ENCODE measurements around the gene ZNF385B.

The ZNF385B gene

GRCh38 chr2:179724403-179724802, 137.0 kb downstream of the ZNF385B start:
- TF ChIP-seq, protein P1, sequence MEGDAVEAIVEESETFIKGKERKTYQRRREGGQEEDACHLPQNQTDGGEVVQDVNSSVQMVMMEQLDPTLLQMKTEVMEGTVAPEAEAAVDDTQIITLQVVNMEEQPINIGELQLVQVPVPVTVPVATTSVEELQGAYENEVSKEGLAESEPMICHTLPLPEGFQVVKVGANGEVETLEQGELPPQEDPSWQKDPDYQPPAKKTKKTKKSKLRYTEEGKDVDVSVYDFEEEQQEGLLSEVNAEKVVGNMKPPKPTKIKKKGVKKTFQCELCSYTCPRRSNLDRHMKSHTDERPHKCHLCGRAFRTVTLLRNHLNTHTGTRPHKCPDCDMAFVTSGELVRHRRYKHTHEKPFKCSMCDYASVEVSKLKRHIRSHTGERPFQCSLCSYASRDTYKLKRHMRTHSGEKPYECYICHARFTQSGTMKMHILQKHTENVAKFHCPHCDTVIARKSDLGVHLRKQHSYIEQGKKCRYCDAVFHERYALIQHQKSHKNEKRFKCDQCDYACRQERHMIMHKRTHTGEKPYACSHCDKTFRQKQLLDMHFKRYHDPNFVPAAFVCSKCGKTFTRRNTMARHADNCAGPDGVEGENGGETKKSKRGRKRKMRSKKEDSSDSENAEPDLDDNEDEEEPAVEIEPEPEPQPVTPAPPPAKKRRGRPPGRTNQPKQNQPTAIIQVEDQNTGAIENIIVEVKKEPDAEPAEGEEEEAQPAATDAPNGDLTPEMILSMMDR (conservative IDR thresholded peaks at IDR 0.05; ENCODE audit: control insufficient read depth, insufficient read depth, low read depth, low read length) = no peak
- no peak for DNase-seq (ENCODE audit: low read depth)
- no peak overlapping the region for H3K4me3 ChIP-seq (ENCODE audit: control insufficient read depth, low read depth, low read length)

GRCh38 chr2:179720173-179720772, 141.1 kb downstream of the ZNF385B start:
- no peak for DNase-seq (ENCODE audit: low read depth)
- TF ChIP-seq, protein P1 (conservative IDR thresholded peaks at IDR 0.05; ENCODE audit: control insufficient read depth, insufficient read depth, low read depth, low read length) = no peak
- no peak overlapping the region for H3K4me3 ChIP-seq (ENCODE audit: control insufficient read depth, low read depth, low read length)

DNA sequence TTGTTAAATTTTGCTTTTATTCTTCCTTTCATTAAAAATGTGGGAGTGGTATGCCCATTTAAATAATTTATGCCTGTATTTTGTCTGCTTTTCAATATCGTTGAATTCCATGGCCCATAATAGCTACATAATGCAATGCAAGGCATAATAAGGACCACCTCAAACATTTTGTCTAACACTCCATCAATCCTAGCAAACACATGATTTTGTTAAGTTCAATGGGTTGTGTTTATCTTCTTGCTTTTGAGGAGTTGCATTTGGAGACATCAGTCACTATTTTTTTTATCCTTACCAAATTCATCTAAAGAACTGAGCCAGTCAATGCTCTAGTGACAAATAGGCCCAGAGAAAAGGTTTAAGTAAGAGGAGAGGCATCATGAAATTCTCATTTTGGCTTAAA, 145.5 kb downstream of the ZNF385B start:
- TF ChIP-seq, protein P1 (conservative IDR thresholded peaks at IDR 0.05; ENCODE audit: control insufficient read depth, insufficient read depth, low read depth, low read length) = no peak

GRCh38 chr2:179715196-179715595, 146.2 kb downstream of the ZNF385B start:
- DNase-seq (ENCODE audit: low read depth) = no peak
- TF ChIP-seq, protein P1 (conservative IDR thresholded peaks at IDR 0.05; ENCODE audit: control insufficient read depth, insufficient read depth, low read depth, low read length) = no peak
- no peak overlapping the region for H3K4me3 ChIP-seq (ENCODE audit: control insufficient read depth, low read depth, low read length)

More for the DNA sequence above, 145.5 kb downstream of the ZNF385B start:
- DNase-seq (ENCODE audit: low read depth) = no peak
- no peak overlapping the region for H3K4me3 ChIP-seq (ENCODE audit: control insufficient read depth, low read depth, low read length)

- TF ChIP-seq, protein P1 (conservative IDR thresholded peaks at IDR 0.05; ENCODE audit: control insufficient read depth, insufficient read depth, low read depth, low read length) = no peak
- DNase-seq (ENCODE audit: low read depth) = no peak
- no peak overlapping the region for H3K4me3 ChIP-seq (ENCODE audit: control insufficient read depth, low read depth, low read length)
Observed at GRCh38 chr2:179712825-179713224, 148.6 kb downstream of the ZNF385B start.

- DNase-seq (ENCODE audit: low read depth) = no peak
- H3K4me3 ChIP-seq (ENCODE audit: control insufficient read depth, low read depth, low read length) = no peak overlapping the region
- TF ChIP-seq, protein P1 (conservative IDR thresholded peaks at IDR 0.05; ENCODE audit: control insufficient read depth, insufficient read depth, low read depth, low read length) = no peak
Observed at GRCh38 chr2:179711375-179711774, 150.0 kb downstream of the ZNF385B start.

- TF ChIP-seq, protein P1 (conservative IDR thresholded peaks at IDR 0.05; ENCODE audit: control insufficient read depth, insufficient read depth, low read depth, low read length) = no peak
Observed at GRCh38 chr2:179703702-179704101, 157.7 kb downstream of the ZNF385B start.

More at GRCh38 chr2:179703702-179704101, 157.7 kb downstream of the ZNF385B start:
- no peak overlapping the region for H3K4me3 ChIP-seq (ENCODE audit: control insufficient read depth, low read depth, low read length)
- DNase-seq (ENCODE audit: low read depth) = no peak
